HG03025 (cell line): ENCODE data around the gene ZNF629.
A peak's percentile ranks its signal among the peaks of the same experiment; 100 is the strongest.

Source experiments
- ATAC-seq: cut with Tn5 transposase; IDR thresholded peaks from one replicate; pipeline ENCODE4 v1.9.1; 2021; ENCODE audit warnings: mild to moderate bottlenecking, moderate library complexity; ENCODE audit not compliant: unreplicated experiment, low FRiP score

ZNF629 gene

DNA sequence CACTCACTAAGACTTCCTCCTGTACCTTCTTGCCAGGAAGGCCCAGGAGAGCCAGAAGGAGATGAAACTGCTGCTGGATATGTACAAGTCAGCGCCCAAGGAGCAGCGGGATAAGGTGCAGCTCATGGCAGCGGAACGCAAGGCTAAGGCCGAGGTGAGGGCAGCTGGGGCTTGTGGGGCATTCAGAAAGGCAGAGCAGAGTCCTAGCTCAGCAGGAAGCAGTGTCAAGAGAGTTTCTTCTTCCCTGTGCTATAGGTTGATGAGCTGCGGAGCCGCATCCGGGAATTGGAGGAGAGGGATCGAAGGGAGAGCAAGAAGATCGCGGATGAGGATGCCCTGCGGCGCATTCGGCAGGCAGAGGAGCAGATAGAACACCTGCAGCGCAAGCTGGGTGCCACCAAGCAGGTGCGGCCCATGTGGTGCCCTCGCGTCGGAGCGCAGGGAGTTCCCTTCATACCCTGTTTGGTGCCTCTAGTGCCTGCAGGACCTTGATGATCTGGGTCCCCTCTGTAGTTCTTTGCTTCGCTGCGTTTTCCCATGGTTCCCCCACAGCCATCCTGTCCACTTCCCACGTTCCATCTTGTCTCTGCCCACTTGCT, 18.3 kb downstream of the ZNF629 start:
- no peak for ATAC-seq

DNA sequence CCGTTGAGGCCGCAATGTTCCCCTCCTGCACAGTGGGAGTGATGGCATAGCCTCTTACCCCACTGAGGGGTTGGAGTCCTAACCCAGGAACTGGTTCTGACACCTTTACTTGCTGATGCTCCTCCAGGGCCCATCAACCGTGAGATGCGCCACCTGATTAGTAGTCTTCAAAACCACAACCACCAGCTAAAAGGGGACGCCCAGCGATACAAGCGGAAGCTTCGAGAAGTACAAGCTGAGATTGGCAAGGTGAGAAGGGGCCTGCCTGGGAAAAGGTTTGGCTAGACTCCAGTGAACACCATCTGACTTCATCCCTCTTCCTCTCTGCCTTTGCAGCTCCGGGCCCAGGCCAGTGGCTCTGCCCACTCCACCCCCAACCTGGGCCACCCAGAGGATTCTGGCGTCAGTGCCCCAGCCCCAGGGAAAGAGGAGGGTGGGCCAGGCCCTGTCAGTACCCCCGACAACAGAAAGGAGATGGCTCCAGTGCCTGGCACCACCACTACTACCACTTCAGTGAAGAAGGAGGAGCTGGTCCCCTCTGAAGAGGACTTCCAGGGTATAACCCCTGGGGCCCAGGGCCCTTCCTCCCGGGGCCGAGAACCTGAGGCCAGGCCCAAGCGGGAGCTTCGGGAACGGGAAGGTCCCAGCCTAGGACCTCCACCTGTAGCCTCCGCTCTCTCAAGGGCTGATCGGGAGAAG, 19.1 kb downstream of the ZNF629 start:
- no peak for ATAC-seq

- ATAC-seq, result no peak
Measured at GRCh38 chr16:30766933-30767284, 20.1 kb downstream of the ZNF629 start.

GRCh38 chr16:30766206-30766932, 20.6 kb downstream of the ZNF629 start:
- ATAC-seq, result no peak

- ATAC-seq, result no peak
Measured at GRCh38 chr16:30764816-30765465, 22.1 kb downstream of the ZNF629 start.

- ATAC-seq, result no peak
Measured at GRCh38 chr16:30764086-30764485, 22.9 kb downstream of the ZNF629 start.

- ATAC-seq, result no peak
Measured at GRCh38 chr16:30762991-30763725, 23.8 kb downstream of the ZNF629 start.

DNA sequence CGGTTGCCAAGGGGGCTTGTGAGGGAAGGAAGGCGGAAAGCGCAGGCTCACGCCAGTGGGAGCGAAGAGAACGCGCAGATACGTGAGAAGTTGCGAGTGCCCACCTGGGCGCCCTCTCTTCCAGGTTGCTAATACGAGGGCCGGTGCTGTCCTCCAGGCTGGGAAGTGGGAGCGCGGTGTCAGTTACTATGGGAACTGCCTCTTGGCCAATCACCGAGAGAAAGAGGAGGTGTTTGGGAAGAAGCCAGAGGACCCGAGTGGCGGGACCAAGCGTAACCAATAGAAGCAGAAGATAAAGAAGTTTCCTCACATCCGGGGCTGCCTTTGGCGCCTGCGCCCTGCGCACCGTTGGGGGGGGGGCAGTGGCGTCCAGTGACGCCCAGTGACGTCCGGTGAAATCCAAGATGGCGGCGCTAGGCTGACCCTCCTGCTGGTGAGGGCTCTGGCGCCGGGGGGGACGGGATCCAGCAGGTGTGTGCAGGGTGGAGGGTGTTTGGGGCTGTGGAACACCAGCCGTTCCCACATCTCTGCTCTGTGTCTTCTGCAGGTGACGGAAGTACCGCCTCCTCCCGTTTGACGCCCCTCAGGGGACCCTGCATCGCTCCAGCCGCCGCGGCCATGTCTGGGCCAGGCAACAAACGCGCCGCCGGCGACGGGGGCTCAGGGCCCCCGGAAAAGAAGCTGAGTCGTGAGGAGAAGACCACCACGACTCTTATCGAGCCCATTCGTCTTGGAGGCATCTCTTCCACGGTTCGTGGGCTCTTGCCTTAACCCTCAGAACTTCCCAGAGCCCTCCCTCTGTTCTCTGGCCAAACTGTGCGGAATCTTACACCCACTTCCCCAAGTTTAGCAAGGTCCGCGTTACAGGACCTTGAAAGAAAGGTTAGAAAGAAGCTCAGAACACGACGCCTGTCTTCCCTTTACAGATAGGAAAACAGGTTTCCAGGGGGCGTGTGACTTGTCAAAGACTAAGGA, 24.8 kb downstream of the ZNF629 start, which contains the start of the genes CFAP119 and RNF40:
CFAP119 (minus strand) TSS at position 135 of the 975 bp plus-strand sequence. CDS start 314 bp downstream, outside the sequence.
RNF40 (plus strand) TSS at position 395 of the 975 bp plus-strand sequence; CDS start at position 619, 224 bp downstream.
- ATAC-seq, result peak; percentile 71

- peak; percentile 30 for ATAC-seq
Measured at GRCh38 chr16:30761427-30761927, 25.5 kb downstream of the ZNF629 start.

- no peak for ATAC-seq
Measured at GRCh38 chr16:30760577-30761426, 26.2 kb downstream of the ZNF629 start.

GRCh38 chr16:30760001-30760559, 26.9 kb downstream of the ZNF629 start:
- no peak for ATAC-seq

GRCh38 chr16:30758988-30759491, 28.0 kb downstream of the ZNF629 start:
- no peak for ATAC-seq

DNA sequence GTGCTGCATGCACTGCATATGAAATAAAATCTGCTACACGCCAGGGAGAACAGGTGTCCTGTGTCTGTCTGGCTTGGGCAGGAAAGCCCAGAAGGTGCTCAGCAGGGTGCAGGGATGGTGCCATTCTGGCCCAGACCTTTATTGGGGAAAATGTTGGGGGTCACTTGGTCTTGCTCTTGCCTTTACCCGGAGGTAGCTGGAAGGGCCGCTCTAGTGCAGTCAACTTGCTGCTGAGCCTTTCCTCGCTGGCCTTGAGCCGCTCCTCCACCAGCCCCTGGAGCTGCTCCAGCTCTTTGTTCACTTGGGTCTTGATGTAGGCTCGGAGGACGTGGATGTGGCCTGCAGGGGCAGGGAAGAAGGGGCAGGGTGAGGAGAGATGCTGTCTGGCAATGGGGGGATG, 29.7 kb downstream of the ZNF629 start:
- ATAC-seq, result no peak

DNA sequence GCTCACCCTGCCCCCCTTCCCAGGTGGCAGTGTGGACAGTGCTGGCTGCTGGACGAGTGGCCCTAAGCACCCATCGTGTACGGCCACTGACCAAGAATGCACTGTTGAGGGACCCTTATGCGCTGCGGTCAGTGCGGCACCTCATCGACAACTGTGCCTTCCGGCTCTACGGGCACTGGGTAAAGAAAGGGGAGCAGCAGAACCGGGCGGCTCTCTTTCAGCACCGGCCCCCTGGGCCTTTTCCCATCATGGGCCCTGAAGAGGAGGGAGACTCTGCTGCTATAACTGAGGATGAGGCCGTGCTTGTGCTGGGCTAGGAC, 30.3 kb downstream of the ZNF629 start:
- no peak for ATAC-seq

DNA sequence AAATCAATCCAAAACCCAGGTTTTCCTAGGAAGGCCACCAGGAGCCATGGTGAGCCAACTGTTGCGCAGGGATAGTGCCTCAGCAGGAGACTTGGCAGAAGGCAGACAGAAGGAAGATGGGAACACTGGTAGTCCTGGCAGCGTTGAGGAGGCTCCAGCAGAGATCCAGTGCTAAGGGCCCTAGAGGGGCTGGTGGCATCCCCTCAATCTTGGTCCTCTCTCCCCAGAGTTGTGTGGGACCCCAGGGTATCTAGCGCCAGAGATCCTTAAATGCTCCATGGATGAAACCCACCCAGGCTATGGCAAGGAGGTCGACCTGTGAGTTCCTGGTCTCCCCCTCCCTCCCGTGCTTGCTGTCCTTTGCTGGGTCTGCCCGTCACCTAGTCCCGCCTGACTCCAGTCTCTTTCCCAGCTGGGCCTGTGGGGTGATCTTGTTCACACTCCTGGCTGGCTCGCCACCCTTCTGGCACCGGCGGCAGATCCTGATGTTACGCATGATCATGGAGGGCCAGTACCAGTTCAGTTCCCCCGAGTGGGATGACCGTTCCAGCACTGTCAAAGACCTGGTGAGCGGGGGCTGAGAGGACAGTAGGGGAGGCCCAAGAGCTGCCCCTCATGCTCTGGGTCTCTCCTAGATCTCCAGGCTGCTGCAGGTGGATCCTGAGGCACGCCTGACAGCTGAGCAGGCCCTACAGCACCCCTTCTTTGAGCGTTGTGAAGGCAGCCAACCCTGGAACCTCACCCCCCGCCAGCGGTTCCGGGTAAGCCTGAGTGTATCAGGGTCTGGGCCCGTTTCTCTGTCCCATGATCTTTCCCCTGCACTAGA, 30.8 kb downstream of the ZNF629 start:
- no peak for ATAC-seq

- no peak for ATAC-seq
Measured at GRCh38 chr16:30753596-30753995, 33.4 kb downstream of the ZNF629 start.
